ENCODE measurements around the gene FETUB. TPM values are rescaled to one million over a fixed set of nuclear protein-coding genes. Genes with fewer than 3 reads are reported as not detected.

Gene FETUB
- total RNA-seq, 1 donor from 2014 or later = not detected

DNA sequence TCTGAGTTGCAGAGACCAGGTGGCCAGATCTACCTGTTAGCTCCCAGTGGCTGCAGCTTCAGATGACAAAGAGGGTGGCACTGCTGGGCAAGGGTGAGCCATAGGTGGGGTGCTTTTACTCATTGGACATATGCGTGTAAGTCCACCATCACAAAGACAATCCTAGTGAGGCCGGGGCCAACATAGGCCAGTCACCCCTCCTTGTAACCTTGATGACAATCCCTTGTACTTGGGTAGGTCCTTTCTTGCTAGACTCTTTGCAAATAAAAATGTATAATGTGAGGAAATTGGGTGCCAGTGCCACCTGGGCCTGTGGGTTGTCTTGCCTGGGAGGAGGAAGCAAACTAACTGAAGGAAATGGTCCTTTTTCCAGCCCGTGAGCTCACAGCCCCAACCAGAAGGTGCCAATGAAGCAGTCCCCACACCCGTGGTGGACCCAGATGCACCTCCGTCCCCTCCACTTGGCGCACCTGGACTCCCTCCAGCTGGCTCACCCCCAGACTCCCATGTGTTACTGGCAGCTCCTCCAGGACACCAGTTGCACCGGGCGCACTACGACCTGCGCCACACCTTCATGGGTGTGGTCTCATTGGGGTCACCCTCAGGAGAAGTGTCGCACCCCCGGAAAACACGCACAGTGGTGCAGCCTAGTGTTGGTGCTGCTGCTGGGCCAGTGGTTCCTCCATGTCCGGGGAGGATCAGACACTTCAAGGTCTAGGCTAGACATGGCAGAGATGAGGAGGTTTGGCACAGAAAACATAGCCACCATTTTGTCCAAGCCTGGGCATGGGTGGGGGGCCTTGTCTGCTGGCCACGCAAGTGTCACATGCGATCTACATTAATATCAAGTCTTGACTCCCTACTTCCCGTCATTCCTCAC is 19.7 kb upstream of the FETUB start:
- no peaks in the 10 kb centered on the region for H3K27me3 ChIP-seq
- TF ChIP-seq, protein P1, sequence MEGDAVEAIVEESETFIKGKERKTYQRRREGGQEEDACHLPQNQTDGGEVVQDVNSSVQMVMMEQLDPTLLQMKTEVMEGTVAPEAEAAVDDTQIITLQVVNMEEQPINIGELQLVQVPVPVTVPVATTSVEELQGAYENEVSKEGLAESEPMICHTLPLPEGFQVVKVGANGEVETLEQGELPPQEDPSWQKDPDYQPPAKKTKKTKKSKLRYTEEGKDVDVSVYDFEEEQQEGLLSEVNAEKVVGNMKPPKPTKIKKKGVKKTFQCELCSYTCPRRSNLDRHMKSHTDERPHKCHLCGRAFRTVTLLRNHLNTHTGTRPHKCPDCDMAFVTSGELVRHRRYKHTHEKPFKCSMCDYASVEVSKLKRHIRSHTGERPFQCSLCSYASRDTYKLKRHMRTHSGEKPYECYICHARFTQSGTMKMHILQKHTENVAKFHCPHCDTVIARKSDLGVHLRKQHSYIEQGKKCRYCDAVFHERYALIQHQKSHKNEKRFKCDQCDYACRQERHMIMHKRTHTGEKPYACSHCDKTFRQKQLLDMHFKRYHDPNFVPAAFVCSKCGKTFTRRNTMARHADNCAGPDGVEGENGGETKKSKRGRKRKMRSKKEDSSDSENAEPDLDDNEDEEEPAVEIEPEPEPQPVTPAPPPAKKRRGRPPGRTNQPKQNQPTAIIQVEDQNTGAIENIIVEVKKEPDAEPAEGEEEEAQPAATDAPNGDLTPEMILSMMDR (IDR thresholded peaks at IDR 0.05) = no peak
- no peak overlapping the region for H3K27ac ChIP-seq
- no peaks in the 10 kb centered on the region for H3K36me3 ChIP-seq
- DNase-seq (ENCODE audit: low spot score in 2 of 2) = no peak
- H3K9me3 ChIP-seq = no peaks in the 10 kb centered on the region
- peaks cover 2 to 4% of the 10 kb centered on the region in 2 donors for H3K4me1 ChIP-seq
- no peak overlapping the region for H3K4me3 ChIP-seq
- intact Hi-C loops (cut with DNase I) = no loop called here

DNA sequence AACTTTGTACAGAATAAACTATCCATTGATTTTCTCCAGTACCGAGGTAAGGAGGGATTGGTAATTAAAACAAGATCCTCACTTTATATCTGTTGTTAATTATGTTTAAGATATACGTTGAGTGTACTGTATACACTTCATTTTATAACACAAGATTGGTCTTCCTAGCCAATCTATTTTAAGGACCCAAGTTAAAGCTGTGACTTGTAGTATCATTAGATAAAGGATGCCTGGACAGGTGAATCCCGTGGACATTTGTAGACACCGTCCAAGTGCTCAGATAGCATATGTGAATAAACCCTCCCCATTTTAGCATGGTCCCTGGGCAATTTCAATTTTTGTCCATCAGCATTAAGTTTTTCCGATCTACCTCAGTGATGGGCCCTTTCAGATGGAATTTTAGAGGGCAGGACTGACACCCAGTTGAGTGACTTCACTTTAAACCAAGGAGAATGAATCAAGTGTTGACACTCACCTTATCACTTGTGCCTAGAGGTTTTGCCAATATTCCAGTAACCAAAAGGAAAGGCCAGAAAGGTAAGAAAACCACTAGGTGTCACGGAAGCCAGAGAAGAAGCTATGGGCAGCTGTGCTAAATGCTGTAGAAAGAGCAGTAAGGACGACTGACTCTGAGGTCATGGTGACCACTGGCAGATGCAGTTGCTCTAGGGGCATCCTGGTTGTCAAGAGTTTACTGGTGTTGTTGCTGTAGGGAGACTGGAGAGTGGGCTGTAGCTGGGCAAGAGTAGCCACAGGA is 18.1 kb upstream of the FETUB start:
- no peak overlapping the region for H3K4me3 ChIP-seq
- intact Hi-C loops (cut with DNase I) = no loop called here

DNA sequence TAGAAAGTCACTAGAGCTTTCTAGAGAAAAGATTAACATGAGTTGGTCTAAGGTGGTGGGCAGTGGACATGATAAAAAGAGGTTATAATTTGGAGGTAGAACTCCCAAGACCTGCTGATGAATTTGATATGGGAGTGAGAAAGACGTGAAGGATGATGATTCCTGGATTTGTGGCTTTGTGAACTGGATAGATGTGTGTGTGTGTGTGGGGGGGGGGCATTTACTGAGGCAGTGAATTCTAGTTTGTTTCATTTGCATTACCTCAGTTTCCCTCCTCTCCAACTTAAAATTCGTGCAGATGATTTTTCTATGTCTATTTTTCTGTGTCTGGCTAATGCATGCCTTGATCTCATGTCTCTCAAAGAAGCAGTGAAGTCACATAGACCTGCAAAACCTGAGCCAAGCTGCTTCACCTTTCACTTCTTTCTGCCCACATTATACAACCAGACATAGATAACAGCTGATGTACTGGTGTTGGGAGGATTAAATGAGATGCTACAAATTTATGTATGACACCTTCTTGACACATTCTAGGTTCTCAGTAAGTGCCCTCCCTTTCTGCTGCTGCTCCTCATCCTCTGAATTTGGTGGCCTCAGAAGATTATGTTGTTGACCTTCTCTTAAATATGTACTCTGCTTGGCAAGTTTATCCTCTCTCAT is 17.4 kb upstream of the FETUB start:
- intact Hi-C loops (cut with DNase I) = no loop called here

More for the DNA sequence above, 18.1 kb upstream of the FETUB start:
- no peak overlapping the region for H3K27ac ChIP-seq
- no peaks in the 10 kb centered on the region for H3K4me1 ChIP-seq
- TF ChIP-seq, protein P1 (IDR thresholded peaks at IDR 0.05) = no peak
- H3K36me3 ChIP-seq = no peaks in the 10 kb centered on the region
- H3K27me3 ChIP-seq = no peaks in the 10 kb centered on the region
- DNase-seq (ENCODE audit: low spot score in 2 of 2) = no peak
- H3K9me3 ChIP-seq = no peaks in the 10 kb centered on the region

DNA sequence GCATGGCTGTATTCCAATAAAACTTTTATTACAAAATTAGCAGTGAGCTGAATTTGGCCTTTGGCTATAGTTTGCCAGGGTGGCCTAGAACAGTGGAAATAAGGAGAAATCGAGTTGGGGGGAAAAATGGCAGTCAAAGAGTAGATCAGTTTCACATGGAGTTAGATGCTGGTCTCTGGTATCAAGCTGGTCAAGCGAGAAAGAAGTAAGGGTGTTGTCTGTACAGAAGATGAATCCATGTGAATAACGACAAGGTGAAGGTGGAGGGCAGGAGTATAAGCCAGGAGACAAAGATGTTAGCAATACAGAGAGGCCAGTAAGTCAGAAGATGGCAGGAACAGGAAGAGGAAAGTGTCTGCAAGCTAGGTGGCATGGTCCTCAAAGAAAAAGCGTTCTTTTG is 15.6 kb upstream of the FETUB start:
- TF ChIP-seq, protein P1 (IDR thresholded peaks at IDR 0.05) = no peak
- Histone ChIP-seq H3K4me1 (no peaks in the 10 kb centered on the region), H3K4me3 (no peak overlapping the region), H3K27ac (no peak overlapping the region), H3K36me3 (no peaks in the 10 kb centered on the region), H3K9me3 (no peaks in the 10 kb centered on the region), H3K27me3 (no peaks in the 10 kb centered on the region)
- intact Hi-C loops (cut with DNase I) = no loop called here
- DNase-seq (ENCODE audit: low spot score in 2 of 2) = no peak

More for the DNA sequence above, 17.4 kb upstream of the FETUB start:
- Histone ChIP-seq H3K36me3 (no peaks in the 10 kb centered on the region), H3K27me3 (no peaks in the 10 kb centered on the region), H3K4me1 (no peaks in the 10 kb centered on the region), H3K9me3 (no peaks in the 10 kb centered on the region), H3K27ac (no peak overlapping the region), H3K4me3 (no peak overlapping the region)
- TF ChIP-seq, protein P1 (IDR thresholded peaks at IDR 0.05) = no peak
- DNase-seq (ENCODE audit: low spot score in 2 of 2) = no peak

GRCh38 chr3:186625600-186626042 is 14.6 kb upstream of the FETUB start:
- Histone ChIP-seq H3K27me3 (no peaks in the 10 kb centered on the region), H3K36me3 (no peaks in the 10 kb centered on the region), H3K4me1 (no peaks in the 10 kb centered on the region), H3K27ac (no peak overlapping the region), H3K4me3 (no peak overlapping the region), H3K9me3 (no peaks in the 10 kb centered on the region)
- TF ChIP-seq, protein P1 (IDR thresholded peaks at IDR 0.05) = no peak
- intact Hi-C loops (cut with DNase I) = no loop called here
- no peak for DNase-seq (ENCODE audit: low spot score in 2 of 2)
